GM21381 (cell line): ENCODE results near the gene FRMD3.
"Not testable (repeated sequence)": the region's sequence is repeated elsewhere in the genome, so short reads cannot be mapped to it uniquely, and the experiment has no call there.

Source experiments
- ATAC-seq: cut with Tn5 transposase; IDR thresholded peaks from one replicate; pipeline ENCODE4 v1.9.1; 2021; ENCODE audit warnings: mild to moderate bottlenecking, moderate library complexity; ENCODE audit not compliant: unreplicated experiment

The FRMD3 gene

DNA sequence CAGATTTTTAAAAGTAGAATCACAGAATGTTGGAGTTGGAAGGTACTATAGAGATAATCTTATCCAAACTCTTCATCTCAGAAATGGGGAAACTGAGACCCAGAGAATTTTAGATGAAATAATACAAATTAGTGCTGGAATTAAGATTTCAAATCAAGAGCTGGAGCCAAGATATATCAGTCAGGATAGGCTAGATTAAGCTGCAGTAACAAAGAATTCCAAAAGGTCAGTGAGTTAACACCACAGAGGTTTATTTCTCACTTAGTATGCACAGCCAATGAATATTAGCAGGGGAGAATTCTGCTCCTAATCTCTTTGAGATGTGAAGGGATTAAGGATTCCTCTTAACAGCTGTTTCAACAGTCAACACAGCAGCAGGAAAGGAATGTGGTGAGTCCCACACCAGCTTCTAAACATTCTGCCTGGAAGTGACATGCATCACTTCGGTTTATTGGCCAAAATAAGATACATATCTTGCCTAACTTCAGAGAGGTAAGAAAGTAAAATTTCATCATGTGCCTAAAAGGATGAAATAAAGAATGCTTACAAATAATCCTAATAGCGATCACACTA lies 136.8 kb downstream of the FRMD3 start:
- ATAC-seq, result no peak

DNA sequence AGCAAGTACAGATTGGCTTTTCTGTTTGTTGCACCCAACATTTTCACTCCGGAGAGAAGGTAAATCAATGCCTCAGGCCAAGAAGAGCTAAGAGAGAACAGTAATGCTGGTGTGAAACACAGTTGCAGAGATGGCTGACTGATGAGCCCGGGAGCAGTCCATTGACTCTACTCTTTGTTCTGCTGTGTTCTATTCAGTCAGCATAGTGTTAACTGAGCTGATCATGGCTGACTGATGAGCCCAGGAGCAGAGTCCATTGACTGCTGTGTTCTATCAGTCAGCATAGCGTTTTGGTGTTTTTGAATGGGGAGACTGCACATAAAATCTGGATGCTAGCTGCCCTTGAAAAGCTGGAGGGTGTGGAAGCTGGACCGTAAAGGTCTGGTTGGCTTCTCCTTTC lies 141.4 kb downstream of the FRMD3 start:
- no peak for ATAC-seq

DNA sequence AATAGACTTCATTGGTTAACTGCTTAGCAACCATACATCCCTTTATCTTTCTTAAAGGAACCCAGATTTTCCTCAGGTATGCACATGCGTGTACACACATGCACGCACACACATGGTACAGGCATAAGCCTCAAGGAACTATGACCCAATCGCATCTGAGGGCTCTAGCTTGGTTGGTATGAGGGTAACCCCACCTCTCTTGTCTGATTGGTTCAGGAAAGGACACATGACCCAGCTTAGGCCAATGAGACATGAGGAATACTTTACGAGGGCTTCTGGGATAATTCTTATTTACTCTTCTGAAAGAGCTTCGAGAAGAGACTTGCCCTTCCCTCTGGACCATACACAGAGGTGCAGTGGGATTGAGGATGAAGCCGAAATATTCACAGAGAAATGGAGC lies 141.9 kb downstream of the FRMD3 start:
- no peak for ATAC-seq

DNA sequence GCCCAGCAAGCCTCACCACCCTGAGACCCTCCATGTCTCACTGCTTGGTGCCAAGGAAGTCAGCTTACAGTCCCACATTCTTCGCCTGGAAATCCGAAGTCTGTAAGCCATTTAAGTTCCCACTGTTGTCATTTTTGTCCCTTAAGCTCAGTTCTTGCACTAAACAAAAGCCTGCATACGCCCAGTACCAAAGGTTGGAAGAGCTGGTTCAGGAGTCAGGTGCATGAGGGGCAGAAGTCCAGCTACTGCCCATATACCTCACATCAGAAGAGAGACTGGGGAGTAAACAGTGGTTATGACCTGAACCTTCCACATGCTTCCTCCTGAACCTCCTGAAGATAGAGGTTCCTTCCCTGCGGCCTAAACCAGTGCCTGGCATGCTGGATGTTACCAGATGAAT lies 146.0 kb downstream of the FRMD3 start:
- no peak for ATAC-seq

DNA sequence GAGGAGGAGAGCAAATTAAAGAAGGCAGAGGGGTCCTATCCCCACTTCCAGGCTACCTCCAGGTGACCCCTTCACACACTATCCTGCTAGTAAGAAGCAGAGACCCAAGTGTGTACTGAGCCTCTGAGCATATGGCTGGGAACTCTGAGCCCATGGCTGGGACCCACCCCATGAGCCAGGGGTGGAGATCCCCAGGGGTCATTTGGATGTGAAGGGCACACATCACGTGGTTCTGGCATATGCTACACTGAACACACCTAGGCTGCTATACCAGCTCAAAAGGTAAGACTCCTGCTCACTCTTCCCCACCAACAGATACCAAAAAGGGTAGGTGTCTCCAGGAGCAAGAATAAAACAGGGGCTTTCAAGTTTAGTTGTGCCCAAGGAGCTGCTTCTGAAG lies 149.9 kb downstream of the FRMD3 start:
- no peak for ATAC-seq

DNA sequence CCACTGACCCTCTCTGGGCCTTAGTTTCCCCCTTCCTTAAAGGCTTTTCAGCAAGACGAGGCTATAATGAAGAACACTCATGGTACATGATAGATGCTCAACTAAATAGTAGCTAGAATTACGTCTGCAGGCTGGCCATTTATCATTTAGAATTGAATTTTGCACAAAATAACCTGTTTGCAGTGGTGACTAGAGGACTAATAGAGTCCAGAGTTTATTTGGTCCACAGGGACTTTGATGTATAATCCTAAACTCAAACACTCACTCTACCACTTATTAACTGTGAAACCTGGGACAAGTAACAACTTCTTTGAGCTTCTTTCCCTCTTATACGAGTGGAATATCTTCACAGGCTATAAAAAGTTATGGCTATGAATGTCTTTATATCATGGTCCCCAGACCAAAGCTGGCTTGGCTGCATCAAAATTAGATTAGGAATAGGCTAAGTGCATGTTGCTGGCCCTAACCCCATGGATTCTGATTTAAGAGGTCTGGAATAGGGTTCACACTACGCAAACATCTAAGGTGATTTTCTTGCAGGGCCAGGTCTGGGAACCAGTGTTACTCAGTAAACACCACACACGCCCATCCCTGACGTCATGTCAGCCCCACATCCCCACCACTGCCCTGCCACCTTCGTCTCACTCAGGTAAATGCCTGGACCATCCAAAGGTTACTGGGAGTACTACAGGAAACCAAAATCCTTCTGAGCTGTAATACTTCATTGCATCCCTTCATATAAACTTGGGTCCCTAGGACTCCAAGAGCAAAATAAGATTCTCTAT lies 150.6 kb downstream of the FRMD3 start:
- ATAC-seq, result no peak

DNA sequence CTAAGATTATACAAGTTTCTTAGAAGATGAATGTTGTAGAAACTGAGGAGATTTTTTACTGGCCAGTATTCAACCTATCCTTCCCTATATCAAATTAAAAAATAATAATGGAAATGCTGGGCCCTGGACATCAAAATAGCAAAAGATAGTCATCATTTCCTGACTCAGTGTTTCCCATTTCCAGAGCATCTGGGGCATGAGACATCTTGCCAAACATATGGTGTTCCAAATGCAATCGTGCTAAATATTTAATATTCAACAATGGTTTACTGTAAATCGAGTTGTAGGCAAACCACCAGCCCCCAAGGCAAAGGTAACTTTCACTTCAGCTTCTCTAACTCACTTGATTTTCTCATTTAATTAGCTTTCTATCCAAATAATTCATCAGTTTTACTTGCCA lies 152.9 kb downstream of the FRMD3 start:
- no peak for ATAC-seq

DNA sequence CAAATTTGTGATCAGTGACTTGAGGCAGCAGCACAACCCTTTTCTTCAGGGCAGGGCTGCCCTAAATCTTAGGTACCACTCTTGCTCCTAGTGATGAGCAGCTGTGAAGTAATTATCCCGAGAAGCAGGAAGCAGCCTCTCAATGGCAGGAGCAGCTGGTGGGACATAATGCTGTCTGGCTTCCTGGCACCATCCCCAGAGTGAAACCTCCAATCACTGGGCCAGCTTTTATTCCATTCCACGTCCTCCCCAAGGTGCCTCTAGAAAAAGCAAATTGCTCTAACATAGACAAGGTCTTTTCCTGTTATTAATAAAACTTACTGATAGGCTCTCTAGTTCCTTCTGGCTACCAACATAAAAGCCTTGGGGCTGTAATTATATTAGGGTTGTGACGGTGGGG lies 154.0 kb downstream of the FRMD3 start:
- ATAC-seq, result no peak

DNA sequence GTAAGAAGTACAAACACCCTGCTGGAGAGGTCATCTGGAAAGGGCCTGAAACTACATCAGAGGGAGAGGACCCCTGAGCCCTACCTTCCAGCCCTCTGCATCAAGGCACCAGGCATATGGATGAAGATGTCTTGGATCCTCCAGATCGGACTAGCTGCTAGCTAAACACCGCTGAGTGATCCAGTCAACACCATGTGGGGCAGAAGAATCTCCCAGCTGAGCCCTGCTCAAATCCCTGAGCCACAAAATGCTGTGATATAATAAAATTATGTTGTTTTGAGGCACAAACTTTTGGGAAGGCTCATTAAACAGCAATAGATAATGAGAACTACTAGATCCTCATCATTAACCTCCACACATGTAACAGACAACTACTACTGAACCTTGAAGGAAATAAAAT lies 155.2 kb downstream of the FRMD3 start:
- ATAC-seq, result no peak

DNA sequence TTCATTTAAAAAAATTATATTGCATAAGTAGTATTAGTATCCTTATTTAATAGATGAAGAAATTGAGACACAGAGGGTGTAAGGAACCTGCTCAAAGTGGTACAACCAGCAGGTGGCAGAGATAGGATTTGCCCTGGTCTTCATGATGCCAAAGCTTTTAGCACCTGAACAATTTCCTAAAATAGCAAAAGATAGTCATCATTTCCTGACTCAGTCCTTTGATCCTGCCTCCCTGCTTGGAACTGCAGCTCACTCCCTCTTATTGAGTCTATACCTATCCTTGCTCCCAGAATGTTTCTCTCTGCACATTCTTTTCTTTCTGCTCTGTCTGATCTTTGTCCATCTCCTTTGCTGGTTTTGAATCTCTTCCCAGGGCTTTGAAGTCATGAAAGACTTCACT lies 155.8 kb downstream of the FRMD3 start:
- no peak for ATAC-seq

DNA sequence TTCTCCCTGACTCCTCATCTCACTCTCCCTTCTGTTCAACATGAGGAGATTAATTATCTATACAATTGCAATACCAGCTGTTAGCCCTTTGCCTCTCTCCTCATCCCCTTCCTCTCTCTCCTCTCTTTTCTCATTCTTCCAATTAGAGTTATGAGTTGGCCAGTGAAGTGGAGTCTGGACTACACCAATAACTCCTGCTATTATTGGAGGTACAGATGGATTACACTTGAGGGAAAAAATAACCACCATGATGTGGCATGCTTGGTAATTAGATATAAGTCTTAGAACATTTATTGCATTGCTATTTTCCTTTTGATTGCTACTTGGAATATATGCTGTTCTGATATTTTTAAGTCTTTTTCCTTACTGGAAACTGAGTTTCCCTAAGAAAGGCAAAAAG lies 159.2 kb downstream of the FRMD3 start:
- no peak for ATAC-seq

DNA sequence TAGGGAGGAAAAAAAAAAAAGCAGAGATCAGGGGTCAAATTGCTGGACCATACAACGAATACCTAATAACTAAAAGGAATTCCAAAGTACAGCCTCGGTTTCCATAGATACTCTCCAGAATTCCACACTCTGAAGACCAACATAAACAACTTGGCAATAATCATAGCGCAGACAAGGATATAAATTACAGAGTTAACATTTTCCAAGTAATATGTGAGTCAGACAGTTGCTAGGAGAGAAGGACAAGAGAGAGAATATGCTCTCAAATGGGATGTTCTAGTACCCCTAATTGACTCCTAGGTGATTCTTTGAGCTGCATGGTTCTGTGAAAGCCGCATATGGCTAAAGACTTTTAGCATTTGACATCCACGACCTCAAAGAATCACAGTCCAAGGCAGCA lies 165.2 kb downstream of the FRMD3 start:
- no peak for ATAC-seq

DNA sequence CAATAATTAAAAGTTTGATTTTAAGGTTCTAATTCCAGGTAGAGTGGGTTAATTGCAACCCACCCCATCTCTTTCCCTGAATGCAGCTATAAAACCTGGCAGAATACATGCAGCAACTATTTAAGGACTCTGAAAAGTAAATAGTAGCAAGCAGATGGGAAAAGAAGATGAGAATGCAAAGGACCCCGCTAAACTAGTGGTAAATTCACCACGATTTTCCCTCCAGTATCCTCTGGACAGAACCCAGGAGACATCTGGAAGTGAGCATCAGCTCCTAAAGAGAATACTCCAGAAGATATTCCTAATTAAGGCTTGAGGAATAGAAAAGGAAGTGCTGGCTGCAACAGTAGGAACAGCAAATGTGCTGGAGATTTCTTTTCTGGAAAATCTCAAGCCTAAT lies 170.9 kb downstream of the FRMD3 start:
- no peak for ATAC-seq

DNA sequence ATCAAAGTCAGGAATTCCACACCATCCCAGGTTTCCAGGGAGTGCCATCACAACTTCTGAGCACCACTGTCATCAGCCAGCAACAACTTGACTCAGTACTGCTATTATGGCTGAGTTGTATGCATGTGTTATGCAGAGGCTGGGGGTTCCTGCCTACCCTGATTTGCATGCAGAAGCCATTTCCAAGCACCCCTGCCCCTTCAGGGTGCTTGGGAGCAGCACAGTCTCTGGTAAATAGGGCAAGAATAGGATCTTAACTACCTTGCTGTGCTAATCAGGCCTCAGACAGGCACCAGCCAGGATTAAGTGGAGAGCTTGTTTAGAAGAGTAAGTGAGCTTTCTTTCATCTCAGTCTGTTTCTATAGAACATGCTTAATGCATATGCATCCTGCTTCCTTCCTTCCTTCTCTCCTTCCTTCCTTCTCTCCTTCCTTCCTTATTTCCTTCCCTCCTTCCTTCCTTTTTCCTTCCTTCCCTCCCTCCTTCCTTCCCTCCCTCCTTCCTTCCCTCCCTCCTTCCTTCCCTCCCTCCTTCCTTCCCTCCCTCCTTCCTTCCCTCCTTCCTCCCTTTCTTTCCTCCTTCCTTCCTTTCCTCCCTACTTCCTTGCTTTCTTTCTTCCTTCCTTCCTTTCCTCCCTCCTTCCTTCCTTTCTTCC lies 175.7 kb downstream of the FRMD3 start:
- no peak for ATAC-seq

DNA sequence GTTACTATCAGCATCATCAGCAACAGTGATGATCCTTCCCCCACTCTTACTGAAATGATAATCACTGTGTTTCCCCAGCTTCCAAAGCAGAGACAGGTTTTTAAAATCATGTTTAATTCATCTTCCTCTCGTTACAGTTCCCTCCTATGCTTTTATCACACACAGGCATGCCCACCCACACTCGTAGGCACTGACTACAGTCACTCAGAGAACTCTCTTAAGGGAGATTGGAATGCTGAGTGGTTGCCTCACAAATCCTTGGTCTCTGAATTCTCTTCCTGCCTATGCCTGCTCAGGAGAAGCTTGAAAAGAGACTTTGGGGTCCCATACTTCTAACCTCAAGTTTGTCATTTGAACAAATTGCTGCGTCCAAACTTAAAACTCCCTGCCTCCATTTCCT lies 179.2 kb downstream of the FRMD3 start:
- no peak for ATAC-seq

DNA sequence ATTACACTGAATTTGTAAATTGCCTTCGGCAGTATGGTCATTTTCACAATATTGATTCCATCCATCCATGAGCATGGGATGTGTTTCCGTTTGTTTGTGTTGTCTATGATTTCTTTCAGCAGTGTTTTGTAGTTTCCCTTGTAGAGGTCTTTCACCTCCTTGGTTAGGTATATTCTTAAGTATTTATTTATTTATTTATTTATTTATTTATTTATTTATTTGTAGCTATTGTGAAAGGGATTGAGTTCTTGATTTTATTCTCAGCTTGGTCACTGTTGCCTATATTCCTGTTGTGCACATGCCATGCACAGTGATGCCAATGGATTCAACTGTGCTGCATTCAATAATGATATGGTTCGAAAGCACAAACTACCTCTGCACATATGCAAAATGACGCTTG lies 179.7 kb downstream of the FRMD3 start:
- not testable (repeated sequence) for ATAC-seq

DNA sequence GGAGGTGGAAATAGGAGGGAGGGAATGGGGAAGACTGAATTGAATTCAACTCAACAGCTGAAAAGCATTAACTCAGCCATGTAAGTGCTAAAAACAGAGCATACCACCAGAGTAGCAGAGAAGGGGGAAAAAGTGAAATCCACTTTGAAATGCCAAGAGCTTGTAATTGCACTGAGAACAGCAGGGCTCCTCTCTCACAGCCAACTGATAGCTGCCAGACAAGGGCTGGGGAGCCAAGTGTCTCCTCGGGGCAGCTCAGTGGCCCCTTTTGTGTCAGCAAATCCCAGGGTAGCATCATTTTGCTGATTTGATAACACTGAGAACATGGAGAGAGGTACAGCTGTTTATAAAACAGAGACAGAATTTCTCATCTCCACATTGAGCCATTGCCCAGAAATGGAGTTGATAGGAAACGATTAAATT lies 182.5 kb downstream of the FRMD3 start:
- ATAC-seq, result no peak

DNA sequence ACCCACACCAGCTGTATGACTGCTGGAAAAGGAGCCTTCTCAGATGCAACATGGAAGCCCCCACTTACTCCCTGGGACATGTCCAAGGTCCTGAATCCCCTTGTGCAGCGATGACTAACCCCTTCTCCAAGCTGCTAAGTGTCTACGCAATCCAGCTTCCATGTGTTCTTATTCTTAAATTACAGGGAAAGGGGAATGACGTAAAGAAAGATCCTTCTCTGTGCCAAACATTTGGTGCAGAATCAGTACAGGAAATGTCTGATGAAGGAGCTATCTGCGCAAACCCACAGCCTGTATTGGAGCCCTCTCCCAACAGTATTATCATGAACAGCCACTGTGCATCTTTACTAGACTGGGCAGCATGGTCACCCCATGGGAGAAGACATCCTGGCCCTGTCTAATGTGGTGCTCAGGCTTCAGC lies 183.2 kb downstream of the FRMD3 start:
- ATAC-seq, result no peak

DNA sequence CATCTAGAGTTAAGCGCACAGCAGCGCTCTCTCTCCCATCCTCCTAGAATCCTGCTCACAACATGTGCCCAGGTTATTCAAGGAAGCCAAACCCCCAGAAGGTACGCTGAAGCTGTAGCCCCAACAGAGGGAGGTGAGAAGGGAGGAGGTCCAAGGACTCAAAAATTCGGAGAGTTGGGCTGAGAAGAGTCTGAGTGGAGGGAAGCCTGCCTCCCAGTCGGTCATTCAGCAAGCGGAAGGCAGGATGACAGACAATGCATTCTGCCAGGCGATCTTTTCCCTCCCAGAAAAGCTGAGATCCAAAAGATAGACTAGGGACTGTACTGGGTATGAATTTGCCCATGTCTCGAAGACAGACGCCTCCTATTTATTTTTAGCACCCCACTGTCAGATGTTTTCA lies 189.2 kb downstream of the FRMD3 start:
- ATAC-seq, result no peak

DNA sequence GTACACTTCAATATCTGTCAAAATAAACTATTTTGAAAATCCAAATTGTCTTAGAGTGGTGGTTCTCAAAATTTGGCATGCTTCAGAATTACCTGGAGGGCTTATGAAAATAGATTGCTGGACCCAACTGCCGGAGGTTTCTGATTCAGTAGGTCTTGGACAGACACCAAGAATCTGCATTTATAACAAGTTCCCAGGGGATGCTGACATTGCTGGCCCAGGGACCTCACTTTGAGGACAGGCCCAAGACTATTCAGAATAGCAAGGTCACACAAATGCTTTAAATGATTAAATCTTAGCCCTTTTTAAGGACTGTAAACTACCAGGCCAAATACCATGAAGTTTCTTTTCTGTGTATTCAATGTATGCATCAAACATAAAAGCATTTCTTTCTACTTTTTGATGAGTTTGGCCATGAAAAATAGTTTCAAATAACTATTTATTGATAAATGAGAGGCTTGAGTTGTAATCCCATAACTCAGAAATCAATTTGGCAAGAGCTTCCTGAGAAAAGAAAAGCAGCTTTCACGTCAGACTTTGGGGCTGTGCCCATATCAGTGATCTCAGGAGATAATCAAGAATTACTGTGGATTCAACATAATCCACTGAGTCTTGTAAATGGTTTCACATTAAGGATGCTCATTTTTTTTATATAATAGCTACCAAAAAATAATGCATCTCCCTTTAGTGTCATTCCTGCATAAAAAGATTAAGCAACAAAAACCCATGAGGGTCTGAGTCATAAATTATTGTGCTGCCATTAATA lies 191.4 kb downstream of the FRMD3 start:
- ATAC-seq, result no peak

DNA sequence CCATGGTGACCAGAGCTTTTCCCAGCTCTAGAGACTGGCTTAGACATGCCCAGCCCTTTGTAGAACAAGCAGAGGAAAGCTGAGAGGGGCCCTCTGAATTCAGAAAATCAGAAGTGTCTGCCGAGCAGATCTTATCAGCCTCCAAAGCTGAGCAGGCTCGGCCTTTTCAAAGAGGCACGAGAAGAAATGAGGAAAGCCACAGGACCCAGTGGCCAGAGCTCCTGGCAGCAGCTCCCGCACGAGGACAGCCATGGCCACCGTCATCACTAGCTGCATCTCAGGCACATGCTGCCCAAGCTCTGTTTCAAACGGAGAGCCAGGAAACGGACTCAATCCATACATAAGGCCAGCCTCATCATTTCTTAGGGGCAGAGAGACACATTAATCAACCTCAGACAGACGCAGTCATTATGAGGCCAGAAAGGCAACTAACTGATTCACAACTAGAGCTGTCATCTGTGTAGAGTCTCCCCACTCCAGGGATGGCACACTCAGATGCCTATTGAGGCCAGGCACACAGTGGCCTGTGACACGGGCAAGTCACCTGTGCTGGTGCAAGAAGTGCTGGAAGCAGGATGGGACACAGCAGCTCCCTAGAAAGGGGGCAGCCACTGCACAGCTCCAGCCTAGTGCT lies 194.7 kb downstream of the FRMD3 start:
- ATAC-seq, result no peak
